ENCODE measurements around the gene GTF2A2.
A peak's percentile ranks its signal among the peaks of the same experiment; 100 is the strongest.

The GTF2A2 gene

GRCh38 chr15:59686389-59686788, 29.1 kb upstream of the GTF2A2 start:
- peaks cover 21% of the 10 kb centered on the region for H3K4me1 Mint-ChIP-seq
- peaks cover 8% of the 10 kb centered on the region for H3K36me3 Mint-ChIP-seq
- H3K4me3 Mint-ChIP-seq = peak overlapping the region; percentile 78
- peak overlapping the region; percentile 89 for H3K27ac Mint-ChIP-seq
- no peaks in the 10 kb centered on the region for H3K27me3 Mint-ChIP-seq
- H3K9me3 Mint-ChIP-seq = no peaks in the 10 kb centered on the region
- DNase-seq (ENCODE audit: low spot score in 2 of 2) (peak in 1 of 2 donors; percentile 47), ATAC-seq (ENCODE audit: low read depth) (peak; percentile 21)

GRCh38 chr15:59685737-59686297, 28.5 kb upstream of the GTF2A2 start:
- Mint-ChIP-seq H3K9me3 (no peaks in the 10 kb centered on the region), H3K36me3 (peaks cover 8% of the 10 kb centered on the region), H3K27me3 (no peaks in the 10 kb centered on the region), H3K27ac (peak overlapping the region; percentile 89), H3K4me1 (peaks cover 21% of the 10 kb centered on the region), H3K4me3 (peak overlapping the region; percentile 78)
- ATAC-seq (ENCODE audit: low read depth) (no peak), DNase-seq (ENCODE audit: low spot score in 2 of 2) (no peak)

- Mint-ChIP-seq H3K4me1 (peaks cover 3% of the 10 kb centered on the region), H3K36me3 (peaks cover 20% of the 10 kb centered on the region), H3K4me3 (no peak overlapping the region), H3K27ac (no peak overlapping the region), H3K27me3 (no peaks in the 10 kb centered on the region), H3K9me3 (no peaks in the 10 kb centered on the region)
- ATAC-seq (ENCODE audit: low read depth) (no peak), DNase-seq (ENCODE audit: low spot score in 2 of 2) (no peak)
Measured at GRCh38 chr15:59680870-59681269, 23.6 kb upstream of the GTF2A2 start.

GRCh38 chr15:59680346-59680745, 23.0 kb upstream of the GTF2A2 start:
- Mint-ChIP-seq H3K27ac (no peak overlapping the region), H3K4me3 (no peak overlapping the region), H3K36me3 (peaks cover 20% of the 10 kb centered on the region), H3K4me1 (peaks cover under 1% of the 10 kb centered on the region), H3K9me3 (no peaks in the 10 kb centered on the region), H3K27me3 (no peaks in the 10 kb centered on the region)
- no peak for ATAC-seq (ENCODE audit: low read depth)
- no peak for DNase-seq (ENCODE audit: low spot score in 2 of 2)

- Mint-ChIP-seq H3K9me3 (no peaks in the 10 kb centered on the region), H3K36me3 (peaks cover 20% of the 10 kb centered on the region), H3K4me1 (no peaks in the 10 kb centered on the region), H3K27me3 (no peaks in the 10 kb centered on the region), H3K27ac (no peak overlapping the region), H3K4me3 (no peak overlapping the region)
- DNase-seq (ENCODE audit: low spot score in 2 of 2) = no peak
- no peak for ATAC-seq (ENCODE audit: low read depth)
Measured at GRCh38 chr15:59678620-59679019, 21.3 kb upstream of the GTF2A2 start.

GRCh38 chr15:59678172-59678571, 20.9 kb upstream of the GTF2A2 start:
- DNase-seq (ENCODE audit: low spot score in 2 of 2) (no peak), ATAC-seq (ENCODE audit: low read depth) (no peak)
- Mint-ChIP-seq H3K36me3 (peaks cover 18% of the 10 kb centered on the region), H3K27ac (no peak overlapping the region), H3K4me3 (no peak overlapping the region), H3K9me3 (no peaks in the 10 kb centered on the region), H3K4me1 (no peaks in the 10 kb centered on the region), H3K27me3 (no peaks in the 10 kb centered on the region)

GRCh38 chr15:59676565-59676964, 19.2 kb upstream of the GTF2A2 start:
- no peaks in the 10 kb centered on the region for H3K27me3 Mint-ChIP-seq
- no peaks in the 10 kb centered on the region for H3K4me1 Mint-ChIP-seq
- H3K27ac Mint-ChIP-seq = no peak overlapping the region
- no peak overlapping the region for H3K4me3 Mint-ChIP-seq
- ATAC-seq (ENCODE audit: low read depth) = no peak
- H3K9me3 Mint-ChIP-seq = no peaks in the 10 kb centered on the region
- no peak for DNase-seq (ENCODE audit: low spot score in 2 of 2)
- H3K36me3 Mint-ChIP-seq = peaks cover 20% of the 10 kb centered on the region

- peaks cover 29% of the 10 kb centered on the region for H3K36me3 Mint-ChIP-seq
- no peaks in the 10 kb centered on the region for H3K4me1 Mint-ChIP-seq
- no peak overlapping the region for H3K27ac Mint-ChIP-seq
- no peak for ATAC-seq (ENCODE audit: low read depth)
- H3K27me3 Mint-ChIP-seq = no peaks in the 10 kb centered on the region
- H3K9me3 Mint-ChIP-seq = no peaks in the 10 kb centered on the region
- H3K4me3 Mint-ChIP-seq = no peak overlapping the region
- no peak for DNase-seq (ENCODE audit: low spot score in 2 of 2)
Measured at GRCh38 chr15:59674361-59674877, 17.1 kb upstream of the GTF2A2 start.

GRCh38 chr15:59668556-59668955, 11.2 kb upstream of the GTF2A2 start:
- Mint-ChIP-seq H3K9me3 (no peaks in the 10 kb centered on the region), H3K36me3 (peaks cover 18% of the 10 kb centered on the region), H3K4me1 (no peaks in the 10 kb centered on the region), H3K4me3 (no peak overlapping the region), H3K27me3 (no peaks in the 10 kb centered on the region), H3K27ac (no peak overlapping the region)
- no peak for ATAC-seq (ENCODE audit: low read depth)
- no peak for DNase-seq (ENCODE audit: low spot score in 2 of 2)

GRCh38 chr15:59662260-59662659, 4.9 kb upstream of the GTF2A2 start:
- H3K9me3 Mint-ChIP-seq = no peaks in the 10 kb centered on the region
- H3K36me3 Mint-ChIP-seq = peaks cover 7% of the 10 kb centered on the region
- H3K4me1 Mint-ChIP-seq = no peaks in the 10 kb centered on the region
- no peak overlapping the region for H3K4me3 Mint-ChIP-seq
- DNase-seq (ENCODE audit: low spot score in 2 of 2) (no peak), ATAC-seq (ENCODE audit: low read depth) (no peak)
- H3K27me3 Mint-ChIP-seq = no peaks in the 10 kb centered on the region
- H3K27ac Mint-ChIP-seq = no peak overlapping the region

GRCh38 chr15:59659366-59659765, 2.1 kb upstream of the GTF2A2 start:
- Mint-ChIP-seq H3K4me1 (peaks cover 2% of the 10 kb centered on the region), H3K4me3 (no peak overlapping the region), H3K27me3 (no peaks in the 10 kb centered on the region), H3K9me3 (no peaks in the 10 kb centered on the region), H3K27ac (no peak overlapping the region), H3K36me3 (peaks cover 7% of the 10 kb centered on the region)
- DNase-seq (ENCODE audit: low spot score in 2 of 2) (no peak), ATAC-seq (ENCODE audit: low read depth) (no peak)

GRCh38 chr15:59657635-59658125, 365 bp upstream of the GTF2A2 start:
- ATAC-seq (ENCODE audit: low read depth) (no peak), DNase-seq (ENCODE audit: low spot score in 2 of 2) (no peak)
- peaks cover 5% of the 10 kb centered on the region for H3K4me1 Mint-ChIP-seq
- H3K27me3 Mint-ChIP-seq = no peaks in the 10 kb centered on the region
- peak overlapping the region; percentile 86 for H3K4me3 Mint-ChIP-seq
- H3K27ac Mint-ChIP-seq = peak overlapping the region; percentile 87
- H3K9me3 Mint-ChIP-seq = no peaks in the 10 kb centered on the region
- H3K36me3 Mint-ChIP-seq = peaks cover 10% of the 10 kb centered on the region

- Mint-ChIP-seq H3K36me3 (peaks cover 13% of the 10 kb centered on the region), H3K9me3 (no peaks in the 10 kb centered on the region), H3K27ac (no peak overlapping the region), H3K4me3 (no peak overlapping the region), H3K4me1 (peaks cover 6% of the 10 kb centered on the region), H3K27me3 (no peaks in the 10 kb centered on the region)
- no peak for DNase-seq (ENCODE audit: low spot score in 2 of 2)
- ATAC-seq (ENCODE audit: low read depth) = no peak
Measured at GRCh38 chr15:59654046-59654445, 3.3 kb downstream of the GTF2A2 start.

GRCh38 chr15:59649603-59650002, 7.7 kb downstream of the GTF2A2 start:
- DNase-seq (ENCODE audit: low spot score in 2 of 2) = no peak
- Mint-ChIP-seq H3K9me3 (no peaks in the 10 kb centered on the region), H3K27ac (no peak overlapping the region)

GRCh38 chr15:59647085-59647484, 10.2 kb downstream of the GTF2A2 start:
- H3K36me3 Mint-ChIP-seq = peaks cover 22% of the 10 kb centered on the region
- H3K27me3 Mint-ChIP-seq = no peaks in the 10 kb centered on the region
- DNase-seq (ENCODE audit: low spot score in 2 of 2) (no peak), ATAC-seq (ENCODE audit: low read depth) (no peak)
- no peak overlapping the region for H3K4me3 Mint-ChIP-seq
- H3K9me3 Mint-ChIP-seq = no peaks in the 10 kb centered on the region
- peaks cover 6% of the 10 kb centered on the region for H3K4me1 Mint-ChIP-seq
- H3K27ac Mint-ChIP-seq = no peak overlapping the region

More at GRCh38 chr15:59649603-59650002, 7.7 kb downstream of the GTF2A2 start:
- no peaks in the 10 kb centered on the region for H3K27me3 Mint-ChIP-seq
- peaks cover 7% of the 10 kb centered on the region for H3K4me1 Mint-ChIP-seq
- H3K4me3 Mint-ChIP-seq = no peak overlapping the region
- peaks cover 25% of the 10 kb centered on the region for H3K36me3 Mint-ChIP-seq
- ATAC-seq (ENCODE audit: low read depth) = no peak

Data from memory B cell (primary cell).